HG02610 (cell line): Measurements from ENCODE around the gene ZNF44.

Experiments
- ATAC-seq: cut with Tn5 transposase; IDR thresholded peaks from one replicate; pipeline ENCODE4 v1.9.1; 2021; ENCODE audit warnings: mild to moderate bottlenecking, moderate library complexity; ENCODE audit not compliant: unreplicated experiment

The ZNF44 gene

GRCh38 chr19:12265921-12266704 lies 28.6 kb downstream of the ZNF44 start:
- no peak for ATAC-seq

- no peak for ATAC-seq
These were observed 33.1 kb downstream of the ZNF44 start for GRCh38 chr19:12261554-12261953.

DNA sequence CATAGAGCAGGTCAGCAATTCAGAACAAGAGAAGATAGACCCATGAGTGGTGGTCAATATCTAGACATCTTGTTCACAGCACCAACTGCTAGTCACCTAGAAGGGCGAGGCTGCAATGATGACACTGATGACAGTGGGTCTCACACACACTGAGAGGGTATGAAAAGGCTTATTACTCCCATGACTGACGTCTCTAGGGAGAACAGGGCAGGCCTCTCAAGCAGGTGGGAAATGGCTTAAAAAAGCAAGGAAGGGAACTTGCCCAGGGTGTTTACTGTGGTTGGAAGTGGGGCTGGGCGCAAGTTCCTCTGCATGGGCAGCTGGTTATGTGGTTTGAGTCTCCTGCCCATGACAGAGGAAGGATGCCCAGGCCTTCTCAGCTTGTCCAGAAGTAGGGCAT lies 33.8 kb downstream of the ZNF44 start:
- no peak for ATAC-seq

- no peak for ATAC-seq
These were observed 34.4 kb downstream of the ZNF44 start for GRCh38 chr19:12260236-12260635.

- no peak for ATAC-seq
These were observed 39.3 kb downstream of the ZNF44 start for GRCh38 chr19:12255372-12255771.

- no peak for ATAC-seq
These were observed 47.0 kb downstream of the ZNF44 start for GRCh38 chr19:12247644-12248222.

GRCh38 chr19:12244370-12244769 lies 50.3 kb downstream of the ZNF44 start:
- ATAC-seq: no peak

DNA sequence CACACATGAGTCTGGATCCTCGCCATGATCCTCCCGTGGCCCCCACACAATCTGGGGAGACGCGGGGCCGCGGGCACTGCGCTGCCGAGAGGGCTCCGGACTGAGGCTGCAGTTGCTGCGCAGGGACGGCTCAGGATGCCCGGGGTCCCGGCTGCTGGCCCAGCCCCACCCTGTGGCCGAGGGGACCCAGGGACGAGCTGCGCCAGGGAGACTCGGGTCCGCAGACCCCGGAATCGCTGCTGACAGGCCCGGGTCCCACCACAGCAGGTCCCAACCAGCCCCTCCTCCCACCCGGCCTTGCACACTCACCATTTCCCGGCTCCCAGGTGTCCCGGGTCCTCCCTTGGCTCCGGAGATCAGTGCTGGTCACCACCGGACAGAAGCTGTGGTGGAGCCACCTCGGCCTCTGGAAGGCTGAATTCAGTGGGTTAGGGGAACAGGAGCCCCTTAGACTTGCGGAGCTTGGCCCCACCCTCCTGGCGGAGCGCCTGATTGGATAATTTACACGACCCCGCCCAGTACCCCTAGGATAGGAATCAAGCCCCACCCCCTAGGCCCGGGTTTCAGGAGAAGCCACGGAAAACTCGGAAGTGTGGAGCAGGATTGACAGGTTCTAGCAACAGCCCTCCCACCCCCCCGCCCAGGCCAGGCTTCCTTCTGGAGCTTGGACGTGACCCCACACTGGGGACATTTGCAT lies 57.4 kb downstream of the ZNF44 start:
- ATAC-seq: no peak

- ATAC-seq: no peak
These were observed 61.7 kb downstream of the ZNF44 start for GRCh38 chr19:12232961-12233360.

DNA sequence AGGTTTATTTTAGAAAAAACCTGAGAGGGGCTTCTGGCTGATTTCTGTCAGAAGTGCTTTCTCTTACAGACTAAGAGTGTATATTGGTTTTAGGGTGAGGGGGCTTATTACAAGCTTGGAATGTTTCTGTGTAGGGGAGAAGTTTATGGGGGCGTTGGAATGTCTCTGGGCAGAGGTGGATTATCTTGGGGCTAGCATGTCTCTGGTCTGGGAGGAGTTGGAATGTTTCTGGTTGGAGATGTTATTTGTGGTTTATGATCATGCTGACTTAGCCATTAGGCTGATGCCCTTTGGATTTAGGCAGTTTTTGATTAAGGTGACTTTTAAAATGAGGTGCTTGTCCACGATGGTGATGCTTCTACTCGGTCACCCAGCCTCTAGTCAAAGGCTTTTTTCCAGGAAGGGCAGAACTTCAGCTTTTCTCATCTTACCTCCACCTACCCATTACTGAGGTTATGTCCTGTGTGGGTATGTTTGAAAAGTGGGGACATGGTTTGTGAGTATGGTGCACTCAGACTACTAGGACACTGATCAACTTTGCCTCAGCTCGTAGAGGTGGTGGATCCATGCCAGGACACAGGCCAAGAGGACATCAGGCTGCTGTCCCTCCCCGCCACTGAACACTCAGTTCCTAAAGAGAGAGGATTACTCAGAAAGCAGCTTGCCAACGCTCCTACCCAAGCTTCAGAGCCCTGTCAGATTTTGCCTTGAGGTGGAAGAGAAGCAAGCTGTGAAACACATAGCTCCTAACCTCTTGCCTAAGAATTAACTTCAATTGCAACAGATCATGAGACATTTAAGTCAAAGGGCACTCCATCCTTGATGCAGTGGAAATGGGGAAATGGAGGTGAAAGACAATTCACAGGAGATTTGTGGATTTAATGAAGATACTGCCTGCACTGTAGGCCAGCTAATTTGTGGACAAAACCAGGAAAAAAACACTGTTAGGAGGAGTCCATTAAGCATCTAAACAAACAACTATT lies 63.6 kb downstream of the ZNF44 start:
- ATAC-seq: no peak

- no peak for ATAC-seq
These were observed 64.7 kb downstream of the ZNF44 start for GRCh38 chr19:12229990-12230389.

DNA sequence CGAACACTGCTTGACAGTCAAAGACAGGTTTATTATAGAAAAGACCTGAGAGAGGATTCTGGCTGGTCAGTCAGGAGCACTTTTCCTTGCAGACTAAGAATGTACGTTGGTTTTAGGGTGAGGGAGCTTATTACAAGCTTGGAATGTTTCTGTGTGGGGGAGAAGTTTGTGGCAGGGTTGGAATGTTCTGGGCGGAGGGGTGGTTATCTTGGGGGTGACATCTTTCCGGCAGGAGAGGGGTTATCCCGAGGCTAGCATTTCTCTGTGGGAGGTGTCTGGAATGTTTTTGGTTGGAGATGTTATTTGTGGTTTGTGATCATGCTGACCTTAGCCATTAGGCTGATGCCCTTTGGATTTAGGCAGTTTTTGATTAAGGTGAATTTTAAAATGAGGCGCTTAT lies 70.0 kb downstream of the ZNF44 start:
- no peak for ATAC-seq

- no peak for ATAC-seq
These were observed 71.6 kb downstream of the ZNF44 start for GRCh38 chr19:12222980-12223630.
